CD4-positive, alpha-beta T cell treated with Interleukin-12 subunit alpha and Interleukin-12 subunit beta, for 1 hour (primary cell): ENCODE measurements around the gene NSUN2.
"Not testable (repeated sequence)": the region's sequence is repeated elsewhere in the genome, so short reads cannot be mapped to it uniquely, and the experiment has no call there.

Experiments used
- DNase-seq: peaks from one replicate; pipeline ENCODE4 v3.0.0-alpha.2; 2020

NSUN2 gene

GRCh38 chr5:6581559-6582426 lies 51.1 kb downstream of the NSUN2 start:
- DNase-seq, result no peak

- no peak for DNase-seq
Observed at GRCh38 chr5:6581090-6581489, 51.8 kb downstream of the NSUN2 start.

GRCh38 chr5:6579535-6579934 lies 53.3 kb downstream of the NSUN2 start:
- no peak for DNase-seq

GRCh38 chr5:6578676-6579343 lies 54.0 kb downstream of the NSUN2 start:
- DNase-seq, result no peak

GRCh38 chr5:6576861-6577501 lies 55.9 kb downstream of the NSUN2 start:
- peak; percentile 16 for DNase-seq

- no peak for DNase-seq
Observed at GRCh38 chr5:6574537-6575245, 58.2 kb downstream of the NSUN2 start.

GRCh38 chr5:6574111-6574510 lies 58.7 kb downstream of the NSUN2 start:
- DNase-seq, result no peak

GRCh38 chr5:6573651-6574101 lies 59.2 kb downstream of the NSUN2 start:
- DNase-seq, result no peak

GRCh38 chr5:6572825-6573380 lies 59.9 kb downstream of the NSUN2 start:
- DNase-seq, result no peak

- DNase-seq, result no peak
Observed at GRCh38 chr5:6572086-6572824, 60.6 kb downstream of the NSUN2 start.

GRCh38 chr5:6571607-6572006 lies 61.2 kb downstream of the NSUN2 start:
- DNase-seq, result not testable (repeated sequence)

- no peak for DNase-seq
Observed at GRCh38 chr5:6570530-6570929, 62.3 kb downstream of the NSUN2 start.

- no peak for DNase-seq
Observed at GRCh38 chr5:6568889-6569288, 64.0 kb downstream of the NSUN2 start.

- DNase-seq, result no peak
Observed at GRCh38 chr5:6568383-6568782, 64.5 kb downstream of the NSUN2 start.

GRCh38 chr5:6567835-6568234 lies 65.0 kb downstream of the NSUN2 start:
- DNase-seq, result no peak

- DNase-seq, result no peak
Observed at GRCh38 chr5:6567068-6567467, 65.8 kb downstream of the NSUN2 start.

- DNase-seq, result no peak
Observed at GRCh38 chr5:6565492-6565891, 67.4 kb downstream of the NSUN2 start.

- no peak for DNase-seq
Observed at GRCh38 chr5:6557807-6558575, 74.9 kb downstream of the NSUN2 start.

- no peak for DNase-seq
Observed at GRCh38 chr5:6556802-6557102, 76.1 kb downstream of the NSUN2 start.

GRCh38 chr5:6556089-6556801 lies 76.6 kb downstream of the NSUN2 start:
- DNase-seq, result no peak

- DNase-seq, result no peak
Observed at GRCh38 chr5:6554812-6555211, 78.0 kb downstream of the NSUN2 start.
